Measurements from ENCODE around the gene JMY.

Gene JMY, protein sequence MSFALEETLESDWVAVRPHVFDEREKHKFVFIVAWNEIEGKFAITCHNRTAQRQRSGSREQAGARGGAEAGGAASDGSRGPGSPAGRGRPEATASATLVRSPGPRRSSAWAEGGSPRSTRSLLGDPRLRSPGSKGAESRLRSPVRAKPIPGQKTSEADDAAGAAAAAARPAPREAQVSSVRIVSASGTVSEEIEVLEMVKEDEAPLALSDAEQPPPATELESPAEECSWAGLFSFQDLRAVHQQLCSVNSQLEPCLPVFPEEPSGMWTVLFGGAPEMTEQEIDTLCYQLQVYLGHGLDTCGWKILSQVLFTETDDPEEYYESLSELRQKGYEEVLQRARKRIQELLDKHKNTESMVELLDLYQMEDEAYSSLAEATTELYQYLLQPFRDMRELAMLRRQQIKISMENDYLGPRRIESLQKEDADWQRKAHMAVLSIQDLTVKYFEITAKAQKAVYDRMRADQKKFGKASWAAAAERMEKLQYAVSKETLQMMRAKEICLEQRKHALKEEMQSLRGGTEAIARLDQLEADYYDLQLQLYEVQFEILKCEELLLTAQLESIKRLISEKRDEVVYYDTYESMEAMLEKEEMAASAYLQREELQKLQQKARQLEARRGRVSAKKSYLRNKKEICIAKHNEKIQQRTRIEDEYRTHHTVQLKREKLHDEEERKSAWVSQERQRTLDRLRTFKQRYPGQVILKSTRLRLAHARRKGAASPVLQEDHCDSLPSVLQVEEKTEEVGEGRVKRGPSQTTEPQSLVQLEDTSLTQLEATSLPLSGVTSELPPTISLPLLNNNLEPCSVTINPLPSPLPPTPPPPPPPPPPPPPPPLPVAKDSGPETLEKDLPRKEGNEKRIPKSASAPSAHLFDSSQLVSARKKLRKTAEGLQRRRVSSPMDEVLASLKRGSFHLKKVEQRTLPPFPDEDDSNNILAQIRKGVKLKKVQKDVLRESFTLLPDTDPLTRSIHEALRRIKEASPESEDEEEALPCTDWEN

DNA sequence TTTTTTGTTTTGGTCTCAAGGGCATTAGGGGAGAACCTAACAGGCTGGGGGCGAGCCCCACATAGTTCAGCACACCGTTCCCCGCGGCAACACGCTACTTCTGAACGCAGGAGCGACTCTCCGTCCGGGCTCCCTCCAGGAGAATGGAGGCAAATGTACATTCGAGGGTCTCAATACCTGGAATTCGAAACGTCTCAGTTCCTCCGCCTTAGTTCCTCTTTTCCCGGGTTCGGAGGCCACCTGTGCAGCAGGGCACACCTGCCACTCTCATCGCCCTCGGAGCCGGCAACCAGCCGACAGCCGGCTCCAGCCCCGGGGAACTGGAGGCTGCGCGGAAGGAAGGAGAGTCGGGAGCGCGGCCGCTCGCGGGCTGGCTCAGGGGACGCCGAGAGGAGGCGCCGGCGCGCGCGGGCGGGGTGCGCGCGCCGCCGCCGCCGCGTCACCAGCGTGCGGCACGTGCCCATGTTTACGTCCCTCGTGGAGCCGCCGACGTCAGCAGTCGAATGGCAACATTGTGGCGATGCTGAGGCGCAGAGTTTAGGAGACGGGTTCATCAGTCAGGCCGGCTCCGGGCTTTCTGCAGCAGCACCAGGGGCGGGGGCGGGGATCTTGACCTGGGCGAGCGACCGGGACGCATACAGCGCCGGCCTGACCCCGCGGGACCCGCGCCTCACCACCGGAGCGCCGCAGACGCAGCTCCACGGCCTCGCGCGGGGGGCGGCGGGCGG lies at the start of gene JMY:
Gene JMY, plus strand, starts transcription at position 498 of the 728 bp plus-strand sequence. CDS start 520 bp downstream, outside the sequence.
- DNase-seq, result peak; percentile 83

DNA sequence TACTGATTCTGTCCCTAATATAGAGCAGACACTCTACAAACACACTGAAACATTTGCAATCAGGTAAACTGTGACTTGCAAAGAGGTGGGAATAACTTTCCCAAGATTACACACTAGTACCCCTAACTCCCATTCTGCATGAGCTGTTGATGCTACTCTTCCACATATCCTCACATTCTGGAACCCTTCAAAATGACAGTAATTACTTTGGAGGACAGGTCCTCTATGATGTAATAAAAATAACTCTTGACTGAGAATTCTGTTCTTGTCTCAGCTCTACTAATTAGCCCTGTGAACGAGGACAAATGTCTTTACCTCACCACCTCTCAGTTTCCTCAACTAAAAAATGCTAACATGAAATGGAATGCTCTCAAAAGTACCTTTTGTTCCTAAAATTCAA lies 49.5 kb upstream of the JMY start:
- DNase-seq, result no peak

DNA sequence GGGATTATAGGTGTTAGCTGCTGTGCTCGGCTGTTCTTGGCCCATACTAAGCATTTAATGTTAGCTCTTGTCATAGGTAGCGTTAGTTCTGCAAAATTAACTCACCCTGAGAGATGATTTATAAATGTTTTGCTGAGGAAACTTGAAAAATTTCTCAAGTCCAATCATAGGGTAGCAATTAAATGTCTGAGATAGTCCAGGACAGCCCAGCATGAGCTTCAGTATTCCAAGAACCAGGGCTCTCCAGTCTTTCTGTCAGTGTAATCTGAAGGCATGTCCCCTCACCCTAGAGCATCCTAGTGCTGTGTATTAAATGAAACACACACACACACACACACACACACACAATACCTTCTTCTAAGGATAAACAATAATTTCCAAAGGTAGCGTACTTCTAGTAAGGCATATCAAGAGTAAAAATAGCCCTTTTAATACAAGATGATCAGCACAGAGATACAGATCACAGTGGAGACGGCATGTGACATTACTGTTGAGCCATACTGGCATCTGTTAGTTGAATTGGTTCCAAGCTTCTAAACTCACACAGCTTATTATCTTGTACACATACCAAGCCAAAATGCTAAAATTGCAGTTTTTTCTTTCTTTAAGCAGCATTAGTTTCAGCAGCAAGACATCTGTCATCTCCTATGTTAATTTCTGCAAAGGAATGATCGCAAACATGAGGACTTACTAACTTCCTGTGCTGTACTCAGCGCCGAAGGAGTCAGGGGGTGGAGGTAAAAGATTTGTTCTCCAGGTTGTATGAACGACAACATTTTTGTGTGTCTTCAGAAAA lies 46.3 kb upstream of the JMY start:
- no peak for DNase-seq

DNA sequence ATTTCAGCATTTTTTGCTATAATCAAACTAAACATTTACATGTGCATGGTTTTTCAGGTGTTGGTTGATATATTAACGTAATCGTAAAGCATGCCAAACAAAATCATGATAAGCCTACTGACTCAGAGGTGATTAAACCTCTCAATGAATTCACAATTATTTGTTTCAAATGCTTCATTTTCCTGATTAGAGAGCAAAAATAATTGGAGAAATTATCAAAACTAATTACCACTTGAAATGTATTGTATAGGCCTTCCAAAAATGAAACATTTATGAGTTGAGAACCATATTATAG lies 45.7 kb upstream of the JMY start:
- no peak for DNase-seq

DNA sequence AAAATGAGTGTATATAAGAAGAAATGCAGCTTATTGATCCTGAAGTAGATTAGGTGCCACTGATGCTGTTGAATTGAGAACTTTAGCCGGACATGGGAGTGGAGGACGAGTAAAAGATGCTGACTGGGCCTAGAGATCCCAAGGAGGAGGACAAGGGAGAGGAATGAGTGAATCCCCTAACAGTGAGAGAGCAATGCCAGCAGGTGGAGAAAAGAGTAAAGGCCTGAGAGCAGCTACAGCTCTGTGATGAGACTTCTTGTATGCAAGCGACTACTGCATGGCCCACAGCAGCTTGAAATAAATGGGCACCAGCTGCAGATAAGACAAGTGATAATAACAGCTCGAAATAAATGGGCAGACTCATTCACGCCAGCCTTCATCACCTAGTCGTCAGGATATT lies 44.5 kb upstream of the JMY start:
- no peak for DNase-seq

DNA sequence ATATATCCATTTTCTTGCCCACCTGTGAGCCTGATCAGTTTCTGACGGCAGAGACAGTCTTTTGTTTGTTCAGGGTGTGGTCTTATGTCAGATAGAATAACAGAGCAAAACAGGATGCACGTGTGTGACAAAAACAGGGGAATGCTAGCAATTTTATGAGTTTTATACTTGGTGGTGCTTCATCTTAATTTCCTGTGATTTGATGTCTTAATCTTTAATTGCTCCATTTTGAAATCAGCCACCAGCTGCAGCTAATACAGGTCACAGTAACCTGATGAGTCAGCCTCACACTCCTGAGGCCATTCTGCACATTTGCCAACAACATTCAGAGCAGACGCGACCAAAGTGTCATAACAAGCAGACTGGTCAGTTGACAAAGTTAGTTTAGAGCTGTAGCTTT lies 42.3 kb upstream of the JMY start:
- DNase-seq, result no peak

DNA sequence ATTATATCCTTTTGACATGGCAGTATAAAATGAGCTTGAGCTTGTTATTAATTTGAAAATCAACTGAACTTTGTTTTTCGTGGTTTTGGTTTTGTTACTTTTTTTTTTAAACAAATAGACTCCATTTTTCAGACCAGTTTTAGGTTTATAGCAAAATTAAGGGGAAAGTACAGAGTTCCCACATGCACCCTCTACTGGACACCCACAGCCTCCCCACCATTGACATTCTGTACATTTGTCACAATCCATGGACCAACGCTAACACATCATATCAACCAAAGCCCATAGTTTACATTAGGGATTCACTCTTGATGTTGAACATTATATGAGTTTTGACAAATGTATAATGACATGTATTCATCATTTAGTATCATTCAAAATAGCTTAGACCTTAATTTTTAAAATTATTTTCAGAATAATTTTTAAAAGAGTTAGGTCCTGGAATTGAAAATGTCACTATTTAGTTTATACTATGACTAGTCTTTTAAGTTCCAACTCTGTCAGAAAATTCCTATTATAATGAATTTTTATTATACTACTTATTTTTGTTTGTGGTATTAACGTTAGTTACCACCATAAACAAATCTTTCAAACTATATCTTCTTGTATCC lies 35.3 kb upstream of the JMY start:
- DNase-seq, result no peak

DNA sequence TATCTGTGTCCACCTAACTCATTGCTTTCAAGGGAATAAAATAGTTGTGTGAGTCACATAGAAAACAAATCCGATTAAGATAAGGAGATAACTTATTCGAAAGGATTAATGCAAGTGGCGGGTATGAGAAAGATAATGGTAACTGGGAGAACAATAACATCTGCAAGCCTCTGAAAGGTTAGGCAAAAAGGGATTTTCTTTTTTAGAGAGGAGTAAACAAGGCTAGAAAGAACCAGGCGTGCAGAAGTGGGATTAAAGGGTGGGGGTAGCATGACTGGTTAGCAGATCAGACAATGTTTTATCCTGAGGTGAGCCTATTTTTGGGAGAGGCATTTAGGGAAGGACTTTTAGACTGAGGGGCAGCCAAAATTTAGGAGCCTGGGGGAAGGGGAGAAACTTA lies 34.7 kb upstream of the JMY start:
- DNase-seq, result no peak

DNA sequence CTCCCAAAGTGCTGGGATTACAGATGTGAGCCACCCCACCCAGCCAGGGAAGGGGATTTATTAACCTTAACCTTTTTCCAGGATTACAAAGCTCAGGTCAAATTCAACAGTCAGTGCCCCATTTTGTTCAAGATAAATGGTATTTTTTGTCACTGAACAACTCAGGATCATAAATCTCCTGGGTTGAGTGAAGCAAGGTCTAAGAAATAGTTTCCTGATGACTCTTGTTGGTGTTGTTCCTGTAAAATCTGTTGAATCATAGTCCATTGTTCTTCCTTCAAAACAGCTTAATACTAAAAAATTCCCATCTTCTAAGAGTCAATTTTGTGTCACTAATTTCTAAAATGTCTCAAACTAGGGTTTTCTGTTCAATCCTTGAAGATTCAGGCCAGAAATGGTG lies 33.9 kb upstream of the JMY start:
- no peak for DNase-seq

DNA sequence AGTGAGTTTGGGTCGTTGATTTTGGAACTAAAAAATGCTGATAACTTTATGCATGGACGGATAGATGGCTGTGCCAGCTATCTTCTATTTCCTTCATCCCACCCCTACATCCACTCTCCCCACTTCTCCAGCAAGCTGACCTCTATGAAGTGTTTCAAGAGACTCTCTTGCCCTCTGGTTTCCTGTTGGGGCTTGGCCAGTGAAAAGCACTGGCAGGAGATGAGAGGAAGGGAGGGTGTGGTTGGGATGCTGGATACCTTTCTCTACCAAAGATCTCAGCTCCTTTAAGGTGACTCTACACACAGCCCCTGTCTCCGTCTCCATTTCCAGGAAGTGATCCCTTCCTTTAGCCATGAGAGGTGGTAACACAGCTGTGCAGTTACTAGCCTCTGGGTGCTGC lies 30.0 kb upstream of the JMY start:
- DNase-seq, result no peak

DNA sequence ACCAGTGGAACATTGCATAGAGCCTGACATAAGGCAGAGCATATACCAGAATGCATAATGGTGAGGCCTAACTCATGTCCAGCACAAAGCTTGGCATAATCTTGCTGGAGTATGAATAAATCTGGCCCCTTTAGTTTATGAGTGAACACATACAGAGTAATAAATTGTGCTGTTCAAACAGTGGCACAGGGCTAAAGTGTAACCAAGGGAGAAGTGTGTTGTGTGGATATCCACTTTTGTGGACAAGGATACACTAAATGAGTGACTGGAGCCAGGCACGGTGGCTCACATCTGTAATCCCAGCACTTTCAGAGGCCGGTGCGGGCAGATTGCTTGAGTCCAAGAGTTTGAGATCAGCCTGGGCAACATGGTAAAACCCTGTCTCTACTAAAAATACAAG lies 29.4 kb upstream of the JMY start:
- DNase-seq, result no peak

DNA sequence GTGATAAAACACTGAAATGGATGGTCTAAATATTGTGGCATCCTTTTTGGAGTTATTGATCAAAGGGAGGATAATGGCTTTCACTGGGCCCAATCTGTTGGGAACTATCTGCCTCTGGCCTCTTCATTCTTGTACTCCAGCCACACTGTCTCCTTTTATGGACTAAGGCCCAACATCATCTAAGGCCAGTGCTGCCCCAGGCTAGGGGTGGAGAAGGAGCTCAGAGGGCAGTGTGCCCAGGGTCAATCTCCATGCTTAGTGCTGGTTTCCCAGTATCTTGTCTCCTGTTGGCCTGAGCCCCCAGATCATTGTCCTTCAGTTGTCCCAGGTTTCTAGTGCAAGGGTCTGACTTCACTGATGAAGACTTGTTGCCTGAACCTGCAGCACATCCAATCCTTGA lies 26.4 kb upstream of the JMY start:
- no peak for DNase-seq

DNA sequence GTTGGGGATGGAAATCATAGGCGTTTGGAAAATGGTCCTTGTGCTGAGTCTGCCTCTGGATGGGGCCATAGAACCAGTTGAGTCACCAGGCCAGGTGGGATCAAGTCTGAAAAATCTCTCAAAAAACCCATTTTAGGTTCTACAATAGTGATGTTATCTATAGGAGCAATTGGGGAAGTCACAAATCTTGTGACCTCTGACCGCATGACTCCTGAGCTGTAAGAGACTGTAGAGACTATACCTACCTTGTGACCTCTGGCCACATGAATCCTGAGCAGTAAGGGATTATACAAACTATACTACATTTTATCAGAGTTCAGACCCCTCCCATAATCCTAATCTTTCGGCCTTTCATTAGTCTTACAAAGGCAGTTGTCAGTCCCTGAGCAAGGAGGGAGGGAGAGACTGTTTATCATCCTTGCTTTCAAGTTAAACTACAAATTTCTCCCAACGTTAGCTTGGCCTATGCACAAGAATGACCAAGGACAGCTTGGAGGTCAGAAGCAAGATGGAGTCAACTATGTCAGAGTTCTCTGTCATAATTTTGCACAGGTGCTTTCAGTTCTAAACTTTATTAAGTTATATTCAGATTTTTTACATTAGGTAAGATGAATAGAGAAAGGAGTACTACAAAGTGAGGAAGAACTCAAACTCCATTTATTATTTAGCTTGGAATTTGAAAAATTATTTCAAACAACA lies 11.5 kb upstream of the JMY start:
- no peak for DNase-seq

DNA sequence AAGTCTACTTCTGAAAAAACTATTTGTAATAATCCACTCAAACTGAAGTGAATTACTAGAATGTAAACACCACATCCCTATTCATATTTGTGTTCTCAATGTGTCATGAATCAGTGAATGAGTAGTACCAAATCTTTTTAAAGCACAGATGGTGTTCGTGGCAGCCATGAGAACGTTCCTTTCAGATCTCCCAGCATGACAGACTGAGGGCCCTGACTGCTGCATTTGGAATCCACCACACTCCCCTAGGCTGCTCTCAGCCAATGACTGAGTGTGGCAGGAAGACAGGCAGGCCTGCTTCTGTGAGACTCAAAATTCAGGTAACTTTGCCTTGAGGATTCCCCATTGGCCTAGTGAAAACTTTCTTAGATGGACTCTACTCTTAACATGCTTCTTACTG lies 10.9 kb upstream of the JMY start:
- no peak for DNase-seq

DNA sequence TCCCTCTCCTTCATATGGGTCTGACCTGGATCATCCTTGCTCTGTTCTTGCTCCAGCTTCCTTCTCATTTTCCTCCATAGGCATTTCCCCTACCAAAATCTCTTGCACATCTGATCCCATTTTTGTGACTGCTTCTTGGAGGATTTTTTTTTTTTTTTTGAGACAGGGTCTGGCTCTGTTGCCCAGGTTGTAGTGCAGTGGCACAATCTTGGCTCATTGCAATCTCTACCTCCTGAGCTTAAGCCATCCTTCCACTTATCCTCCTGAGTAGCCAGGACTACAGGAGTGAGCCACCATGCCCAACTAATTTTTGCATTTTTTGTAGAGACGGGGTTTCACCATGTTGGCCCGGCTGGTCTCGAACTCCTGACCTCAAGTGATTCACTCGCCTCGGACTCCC lies 10.5 kb upstream of the JMY start:
- no peak for DNase-seq

DNA sequence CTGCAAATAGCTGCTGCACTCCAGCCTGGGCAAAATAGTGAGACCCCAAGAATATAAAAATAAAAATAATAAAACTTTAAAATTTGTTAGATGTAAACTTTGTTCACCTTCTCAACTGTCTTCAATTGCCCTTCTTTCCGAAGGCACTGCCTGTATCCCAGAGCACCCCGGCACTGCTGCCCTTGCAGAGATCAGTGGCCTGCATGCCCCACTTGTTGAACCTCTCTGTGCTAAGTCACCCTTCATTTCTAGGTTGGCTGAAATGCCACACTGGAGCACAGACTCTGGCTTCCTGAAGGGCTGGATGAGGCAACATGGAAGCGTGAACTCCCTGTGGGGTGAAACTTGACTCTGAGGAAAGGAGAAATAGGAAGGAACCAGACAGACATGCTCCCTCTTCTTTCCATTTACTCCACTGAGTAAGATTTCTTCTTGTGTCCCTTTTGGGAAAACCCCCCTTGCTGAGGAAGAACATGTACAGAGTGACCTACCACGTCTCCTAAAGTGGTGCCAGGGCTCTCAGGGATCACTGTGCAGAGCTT lies 8.4 kb upstream of the JMY start:
- no peak for DNase-seq

DNA sequence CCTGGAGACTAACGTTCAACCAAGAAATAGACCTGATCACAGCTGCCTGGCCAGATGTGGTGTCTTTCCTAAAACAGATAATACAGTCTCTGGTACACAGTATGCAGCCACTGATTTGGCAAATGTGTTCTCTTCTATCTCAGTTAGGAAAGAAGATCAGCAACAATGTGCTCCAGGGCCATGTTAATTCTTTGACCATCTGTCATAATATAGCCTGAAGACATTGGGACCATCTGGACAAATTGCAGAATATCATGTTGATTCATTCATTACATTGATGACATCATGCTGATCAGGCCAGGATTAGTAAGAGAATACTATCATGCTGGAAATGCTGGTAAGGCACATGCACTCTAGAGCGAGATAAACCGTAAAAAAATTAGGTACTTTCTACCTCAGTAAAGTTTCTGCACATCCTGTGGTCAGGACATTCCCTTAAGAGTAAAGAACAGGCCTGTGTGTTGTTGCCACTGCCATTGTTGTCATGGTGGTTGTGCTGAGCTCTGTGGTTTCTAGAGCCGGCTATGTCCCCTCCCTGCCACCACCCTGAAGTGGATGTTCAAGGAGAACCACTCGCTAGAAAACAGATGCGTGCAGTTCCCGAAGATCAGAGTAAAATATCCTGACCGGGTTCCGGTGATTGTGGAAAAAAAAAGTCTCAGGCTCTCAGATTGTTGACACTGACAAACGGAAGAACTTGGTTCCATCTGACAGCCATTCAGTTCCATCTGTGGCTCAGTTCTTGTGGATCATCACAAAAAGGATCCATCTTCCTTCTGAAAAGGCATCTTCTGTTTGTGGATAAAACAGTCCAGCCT lies 6.4 kb upstream of the JMY start:
- no peak for DNase-seq

DNA sequence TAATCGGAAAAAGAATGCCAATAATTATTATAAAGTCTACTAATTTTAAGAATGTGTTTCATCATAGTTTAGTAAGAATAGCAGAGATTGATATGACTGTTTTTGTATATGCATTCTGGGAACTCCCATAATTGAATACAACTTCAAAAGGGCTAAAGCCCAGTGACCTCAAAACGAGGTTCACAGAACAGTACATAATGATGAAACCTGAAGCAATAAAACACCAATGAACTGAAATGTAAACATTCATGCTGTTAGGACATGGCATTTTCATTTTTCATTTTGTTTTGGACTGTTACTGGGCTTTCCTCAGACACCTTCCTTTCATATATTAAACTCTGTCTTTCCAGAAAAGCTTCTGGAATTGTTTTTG lies 684 bp upstream of the JMY start:
- no peak for DNase-seq

DNA sequence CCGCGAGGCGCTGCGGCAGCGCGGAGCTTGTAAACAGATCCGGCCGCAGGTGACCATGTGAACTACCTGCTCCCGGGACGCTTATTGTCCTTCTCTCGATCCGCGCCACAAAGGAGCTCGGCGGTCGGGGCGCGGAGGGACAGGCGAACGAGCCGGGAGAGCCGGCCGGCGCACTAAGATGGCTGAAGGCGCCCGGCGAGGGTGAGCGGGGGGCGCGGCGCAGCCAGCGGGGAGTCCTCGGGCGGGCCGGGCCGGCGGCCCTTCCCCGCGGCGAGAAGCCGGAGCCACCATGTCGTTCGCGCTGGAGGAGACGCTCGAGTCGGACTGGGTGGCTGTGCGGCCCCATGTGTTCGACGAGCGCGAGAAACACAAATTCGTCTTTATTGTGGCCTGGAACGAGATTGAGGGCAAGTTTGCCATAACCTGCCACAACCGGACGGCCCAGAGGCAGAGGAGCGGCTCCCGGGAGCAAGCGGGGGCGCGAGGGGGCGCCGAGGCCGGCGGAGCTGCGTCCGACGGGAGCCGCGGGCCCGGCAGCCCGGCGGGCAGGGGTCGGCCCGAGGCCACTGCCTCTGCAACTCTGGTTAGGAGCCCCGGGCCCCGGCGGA lies 535 bp downstream of the JMY start:
- peak; percentile 57 for DNase-seq

Measured in midbrain (tissue), 1 donor.